ENCODE data around the gene NDNF. TPM values are rescaled to one million over a fixed set of nuclear protein-coding genes. Genes with fewer than 3 reads are reported as not detected.

The NDNF gene
- total and polyA plus RNA-seq, 2 donors (not counting 1 experiment from before 2014, with no cell fraction given): 6.4 to 9.6 TPM

DNA sequence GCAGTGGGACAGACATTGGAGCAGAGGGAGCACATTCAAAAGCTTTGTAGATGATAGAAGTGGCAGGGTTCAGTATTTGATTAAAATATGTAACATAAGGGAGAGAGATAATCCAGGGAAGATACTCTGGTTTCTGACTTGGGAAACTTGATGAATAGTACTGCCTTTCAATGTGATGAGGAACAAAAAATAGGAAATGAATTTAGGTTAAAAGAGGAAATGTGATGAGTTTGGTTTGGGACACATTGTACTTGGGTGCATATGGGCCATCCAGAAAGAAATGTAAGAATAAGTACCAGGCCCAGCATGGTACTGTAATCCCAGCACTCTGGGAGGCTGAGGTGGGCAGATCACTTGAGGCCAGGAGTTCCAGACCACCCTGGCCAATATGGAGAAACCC, 20.9 kb upstream of the NDNF start:
- Histone ChIP-seq H3K79me2 (ENCODE audit: control insufficient read depth, insufficient read depth, low read length) (no peaks in the 10 kb centered on the region), H3K36me3 (ENCODE audit: control insufficient read depth, insufficient read depth, low read length) (no peaks in the 10 kb centered on the region), H3K4me1 (ENCODE audit: control insufficient read depth, extremely low read depth, insufficient read depth, low read length) (no peaks in the 10 kb centered on the region), H4K20me1 (ENCODE audit: control insufficient read depth, extremely low read depth, insufficient read depth, low read length) (no peaks in the 10 kb centered on the region), H3K27me3 (ENCODE audit: control insufficient read depth, insufficient read depth, low read length) (no peaks in the 10 kb centered on the region), H2AFZ (ENCODE audit: low read length) (no peak overlapping the region), H3K9ac (ENCODE audit: insufficient read depth, low read length) (no peak overlapping the region), H3K4me3 (replicated peaks in 1 of 4; ENCODE audit: control extremely low read depth in 1 of 4, insufficient read depth in 1 of 4, low read depth in 3 of 4, low read length in 4 of 4) (no peak overlapping the region), H3K9me3 (ENCODE audit: control insufficient read depth, insufficient read depth, low read depth, low read length) (no peaks in the 10 kb centered on the region), H3K4me2 (ENCODE audit: extremely low read depth, insufficient read depth, low read length) (no peak overlapping the region), H3K27ac (ENCODE audit: insufficient read depth, low read length) (no peak overlapping the region)
- TF ChIP-seq, protein P1, sequence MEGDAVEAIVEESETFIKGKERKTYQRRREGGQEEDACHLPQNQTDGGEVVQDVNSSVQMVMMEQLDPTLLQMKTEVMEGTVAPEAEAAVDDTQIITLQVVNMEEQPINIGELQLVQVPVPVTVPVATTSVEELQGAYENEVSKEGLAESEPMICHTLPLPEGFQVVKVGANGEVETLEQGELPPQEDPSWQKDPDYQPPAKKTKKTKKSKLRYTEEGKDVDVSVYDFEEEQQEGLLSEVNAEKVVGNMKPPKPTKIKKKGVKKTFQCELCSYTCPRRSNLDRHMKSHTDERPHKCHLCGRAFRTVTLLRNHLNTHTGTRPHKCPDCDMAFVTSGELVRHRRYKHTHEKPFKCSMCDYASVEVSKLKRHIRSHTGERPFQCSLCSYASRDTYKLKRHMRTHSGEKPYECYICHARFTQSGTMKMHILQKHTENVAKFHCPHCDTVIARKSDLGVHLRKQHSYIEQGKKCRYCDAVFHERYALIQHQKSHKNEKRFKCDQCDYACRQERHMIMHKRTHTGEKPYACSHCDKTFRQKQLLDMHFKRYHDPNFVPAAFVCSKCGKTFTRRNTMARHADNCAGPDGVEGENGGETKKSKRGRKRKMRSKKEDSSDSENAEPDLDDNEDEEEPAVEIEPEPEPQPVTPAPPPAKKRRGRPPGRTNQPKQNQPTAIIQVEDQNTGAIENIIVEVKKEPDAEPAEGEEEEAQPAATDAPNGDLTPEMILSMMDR (conservative IDR thresholded peaks at IDR 0.05 in 1 of 2, IDR thresholded peaks at IDR 0.05 in 1 of 2; ENCODE audit: low read depth in 1 of 2, low read length in 2 of 2): no peak
- no peak for TF ChIP-seq EZH2 (IDR thresholded peaks at IDR 0.05; ENCODE audit: low read length, missing control alignments)
- DNase-seq (ENCODE audit: low read depth in 2 of 2): no peak

DNA sequence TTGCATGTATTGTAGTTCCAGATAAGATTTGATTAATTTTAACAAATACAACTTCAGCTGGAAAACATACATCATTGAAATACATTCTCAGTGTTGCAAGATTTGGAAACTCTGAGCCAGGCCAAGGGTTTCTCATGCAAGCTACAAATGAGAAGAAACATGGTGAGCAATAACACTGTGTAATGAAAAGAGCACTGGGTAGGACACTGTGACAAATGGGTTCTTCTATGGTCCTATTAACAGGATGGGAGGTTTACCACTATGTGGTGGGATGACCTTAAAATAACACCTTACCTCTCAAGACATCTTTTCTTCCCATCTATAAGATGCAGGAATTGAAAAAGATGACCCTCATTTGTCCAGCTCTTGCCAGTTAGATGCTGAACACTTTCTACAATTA, 19.6 kb upstream of the NDNF start:
- no peak for DNase-seq (ENCODE audit: low read depth in 2 of 2)
- TF ChIP-seq, protein P1 (conservative IDR thresholded peaks at IDR 0.05 in 1 of 2, IDR thresholded peaks at IDR 0.05 in 1 of 2; ENCODE audit: low read depth in 1 of 2, low read length in 2 of 2): no peak
- Histone ChIP-seq H4K20me1 (ENCODE audit: control insufficient read depth, extremely low read depth, insufficient read depth, low read length) (no peaks in the 10 kb centered on the region), H3K4me3 (replicated peaks in 1 of 4; ENCODE audit: control extremely low read depth in 1 of 4, insufficient read depth in 1 of 4, low read depth in 3 of 4, low read length in 4 of 4) (no peak overlapping the region), H3K27me3 (ENCODE audit: control insufficient read depth, insufficient read depth, low read length) (no peaks in the 10 kb centered on the region), H3K4me1 (ENCODE audit: control insufficient read depth, extremely low read depth, insufficient read depth, low read length) (no peaks in the 10 kb centered on the region), H3K9ac (ENCODE audit: insufficient read depth, low read length) (no peak overlapping the region), H3K9me3 (ENCODE audit: control insufficient read depth, insufficient read depth, low read depth, low read length) (no peaks in the 10 kb centered on the region), H3K36me3 (ENCODE audit: control insufficient read depth, insufficient read depth, low read length) (no peaks in the 10 kb centered on the region), H3K4me2 (ENCODE audit: extremely low read depth, insufficient read depth, low read length) (no peak overlapping the region), H2AFZ (ENCODE audit: low read length) (no peak overlapping the region), H3K27ac (ENCODE audit: insufficient read depth, low read length) (no peak overlapping the region), H3K79me2 (ENCODE audit: control insufficient read depth, insufficient read depth, low read length) (no peaks in the 10 kb centered on the region)

DNA sequence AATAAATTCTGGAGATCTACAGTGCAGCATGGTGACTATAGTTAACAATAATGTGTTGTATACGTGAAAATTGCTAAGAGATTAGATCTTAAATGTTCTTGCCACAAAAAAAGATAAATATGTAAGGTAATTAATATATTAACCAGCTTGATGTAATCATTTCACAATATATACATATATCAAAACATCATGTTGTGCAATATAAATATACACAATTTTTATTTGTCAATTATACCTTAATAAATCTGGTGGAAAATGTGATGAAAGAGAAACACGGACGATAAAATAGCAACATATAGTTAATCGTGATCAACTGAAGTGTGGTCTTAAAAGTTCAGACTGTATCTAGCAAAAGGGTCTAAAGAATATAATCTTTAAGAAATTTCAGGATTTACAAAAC, 16.5 kb upstream of the NDNF start:
- Histone ChIP-seq H2AFZ (ENCODE audit: low read length) (no peak overlapping the region), H3K79me2 (ENCODE audit: control insufficient read depth, insufficient read depth, low read length) (no peaks in the 10 kb centered on the region)

More for the DNA sequence above, 16.5 kb upstream of the NDNF start:
- Histone ChIP-seq H3K9me3 (ENCODE audit: control insufficient read depth, insufficient read depth, low read depth, low read length) (no peaks in the 10 kb centered on the region), H3K9ac (ENCODE audit: insufficient read depth, low read length) (no peak overlapping the region), H3K4me2 (ENCODE audit: extremely low read depth, insufficient read depth, low read length) (no peak overlapping the region), H3K27me3 (ENCODE audit: control insufficient read depth, insufficient read depth, low read length) (no peaks in the 10 kb centered on the region), H4K20me1 (ENCODE audit: control insufficient read depth, extremely low read depth, insufficient read depth, low read length) (no peaks in the 10 kb centered on the region), H3K4me3 (replicated peaks in 1 of 4; ENCODE audit: control extremely low read depth in 1 of 4, insufficient read depth in 1 of 4, low read depth in 3 of 4, low read length in 4 of 4) (no peak overlapping the region), H3K27ac (ENCODE audit: insufficient read depth, low read length) (no peak overlapping the region), H3K4me1 (ENCODE audit: control insufficient read depth, extremely low read depth, insufficient read depth, low read length) (no peaks in the 10 kb centered on the region), H3K36me3 (ENCODE audit: control insufficient read depth, insufficient read depth, low read length) (no peaks in the 10 kb centered on the region)
- no peak for DNase-seq (ENCODE audit: low read depth in 2 of 2)
- no peak for TF ChIP-seq EZH2 (IDR thresholded peaks at IDR 0.05; ENCODE audit: low read length, missing control alignments)
- TF ChIP-seq, protein P1 (conservative IDR thresholded peaks at IDR 0.05 in 1 of 2, IDR thresholded peaks at IDR 0.05 in 1 of 2; ENCODE audit: low read depth in 1 of 2, low read length in 2 of 2): no peak

Data from fibroblast of lung (primary cell).